Activated CD4-positive, alpha-beta T cell treated with anti-CD3 and anti-CD28 coated beads for 36 hours (primary cell): Measurements from ENCODE around the gene FHL2. TPM values are rescaled to one million over a fixed set of nuclear protein-coding genes. Genes with fewer than 3 reads are reported as not detected.
"Not testable (repeated sequence)": the region's sequence is repeated elsewhere in the genome, so short reads cannot be mapped to it uniquely, and the experiment has no call there.

ENCODE experiments used
- ATAC-seq: fragments of 200-7000 bp; cut with Tn5 transposase; one replicate; pipeline ENCODE4 v1.10.0; 2021; ENCODE audit warnings: mild to moderate bottlenecking, moderate library complexity
- CTCF ChIA-PET: fragments of 350-600 bp; sonication (Branson Sonifier 250); formaldehyde crosslinking; loops from one replicate; lab custom pipeline; 2021; ENCODE audit warnings: antibody characterized with exemption; lab: Charles Lee
- POLR2A ChIA-PET: fragments of 350-600 bp; sonication (Branson Sonifier 250); formaldehyde crosslinking; loops from one replicate; lab custom pipeline; 2021; ENCODE audit warnings: antibody characterized with exemption, inconsistent platforms; lab: Charles Lee
- DNase-seq: peaks from one replicate; pipeline ENCODE4 v3.0.0-alpha.2; 2020
- H3K27ac Mint-ChIP-seq: one replicate; pipeline ENCODE4 v1.8.0; 2021; ENCODE audit warnings: mixed read lengths
- H3K27me3 Mint-ChIP-seq: one replicate; pipeline ENCODE4 v1.8.0; 2021; ENCODE audit warnings: mixed read lengths
- H3K36me3 Mint-ChIP-seq: one replicate; pipeline ENCODE4 v1.8.0; 2021; ENCODE audit warnings: low read depth, mixed read lengths
- H3K4me1 Mint-ChIP-seq: one replicate; pipeline ENCODE4 v1.8.0; 2021; ENCODE audit warnings: mixed read lengths
- H3K4me3 Mint-ChIP-seq: one replicate; pipeline ENCODE4 v1.8.0; 2021; ENCODE audit warnings: mild to moderate bottlenecking, moderate library complexity, mixed read lengths
- H3K9me3 Mint-ChIP-seq: one replicate; pipeline ENCODE4 v1.8.0; 2021; ENCODE audit warnings: low read depth, mixed read lengths
- intact Hi-C, 2 experiments: fragments of 100-400 bp; cut with DNase I in 1 of 2; cut with micrococcal nuclease in 1 of 2; formaldehyde crosslinking; loops; one replicate each; pipeline versions ENCODE4 v1.14.2 to v1.15.1; 2022 to 2024; cut with DNase I, micrococcal nuclease
- total RNA-seq, 2 experiments: library from RNA; stranded (reverse); gene quantifications; one replicate each; pipeline ENCODE4 v1.2.3, GENCODE V29; 2021

Gene FHL2
- total RNA-seq, 2 experiments from 2014 or later, result 3.9 to 4.7 TPM

DNA sequence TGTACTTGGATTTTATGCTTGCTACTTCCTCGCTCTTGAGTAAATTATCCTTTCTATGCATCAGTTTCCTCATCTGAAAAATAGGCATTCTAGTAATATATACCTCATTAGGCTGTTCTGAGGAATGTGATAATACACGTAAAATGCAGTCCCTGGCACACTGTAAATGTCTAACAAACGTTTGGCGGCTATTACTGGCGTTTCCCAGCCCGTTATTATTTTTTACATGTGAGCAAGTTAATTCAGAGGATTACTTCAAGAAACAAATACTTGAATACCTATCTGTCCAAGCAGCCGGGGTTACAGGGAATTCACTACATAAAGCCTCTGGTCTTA lies 62.1 kb downstream of the FHL2 start:
- ChIA-PET POLR2A (no interaction called here), CTCF (interaction anchor here (3.8 kb wide), 1 partner anchor 8 kb away, joined by 14 read pairs; no protein-coding TSS in a partner anchor)
- Mint-ChIP-seq H3K36me3 (peaks cover 17% of the 10 kb centered on the region), H3K27me3 (no peaks in the 10 kb centered on the region), H3K27ac (peak overlapping the region; percentile 100), H3K4me3 (peak overlapping the region; percentile 91), H3K4me1 (peaks cover 27% of the 10 kb centered on the region), H3K9me3 (no peaks in the 10 kb centered on the region)
- DNase-seq, result no peak
- no peak for ATAC-seq
- intact Hi-C loops, result loop anchor here (1.0 to 10.0 kb wide), 7 partner anchors 7 to 858 kb away; partner anchors contain the start of genes TGFBRAP1 (in 2 of the 2), FHL2 (in 1 of the 2), MRPS9 (in 1 of the 2) and NCK2 (in 1 of the 2)

DNA sequence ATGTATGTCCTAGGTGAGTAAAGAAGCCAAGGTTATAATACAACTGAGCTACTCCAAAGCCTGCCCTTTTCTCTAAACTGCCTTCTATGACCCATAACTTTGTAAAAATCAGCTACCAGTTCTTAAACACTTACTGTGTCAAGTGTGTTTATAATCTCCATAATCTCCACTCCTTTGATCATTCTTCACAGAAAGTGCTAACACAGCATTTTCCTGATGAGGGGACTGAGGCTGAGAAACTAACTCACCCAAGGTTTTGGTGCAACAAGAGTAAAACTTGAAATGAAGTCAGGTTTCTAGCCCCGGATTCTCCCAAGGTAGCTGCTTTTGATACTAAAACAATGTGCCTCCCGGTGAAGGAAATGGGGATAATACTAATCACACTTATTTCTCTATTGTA lies 63.4 kb downstream of the FHL2 start:
- CTCF ChIA-PET, result interaction anchor here (0.9 to 1.4 kb wide), 2 partner anchors 9 to 13 kb away, joined by 3 read pairs; no protein-coding TSS in a partner anchor
- ATAC-seq (no peak), DNase-seq (no peak)
- peak overlapping the region; percentile 91 for H3K4me3 Mint-ChIP-seq
- no peaks in the 10 kb centered on the region for H3K9me3 Mint-ChIP-seq
- H3K4me1 Mint-ChIP-seq, result peaks cover 30% of the 10 kb centered on the region
- intact Hi-C loops, result loop anchor here (5.0 to 10.0 kb wide), 4 partner anchors 298 to 752 kb away; partner anchors contain the start of genes MRPS9 (in 1 of the 2) and NCK2 (in 1 of the 2)
- peak overlapping the region; percentile 31 for H3K27ac Mint-ChIP-seq
- H3K36me3 Mint-ChIP-seq, result peaks cover 10% of the 10 kb centered on the region
- POLR2A ChIA-PET, result interaction anchor here (0.8 kb wide), 1 partner anchor 14 kb away, joined by 3 read pairs; no protein-coding TSS in a partner anchor
- H3K27me3 Mint-ChIP-seq, result no peaks in the 10 kb centered on the region

DNA sequence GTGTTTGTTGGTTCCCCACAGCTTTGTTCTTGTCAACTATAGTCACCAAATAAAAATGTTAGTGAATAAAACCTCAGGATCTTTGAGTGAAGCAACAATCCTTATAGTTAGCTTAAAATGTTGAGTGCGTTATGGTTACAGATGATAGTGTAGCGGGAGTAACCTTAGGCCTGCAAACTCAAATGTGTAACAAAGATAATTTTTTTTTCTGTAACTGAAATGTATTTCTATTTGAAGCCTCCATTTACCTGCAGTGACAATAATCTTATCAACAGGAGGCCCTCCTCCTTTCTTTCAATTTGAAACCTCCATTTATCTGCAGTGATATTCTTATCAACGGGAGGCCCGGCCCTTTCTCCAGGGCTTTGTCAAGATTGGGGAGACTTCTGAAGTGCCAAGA lies 64.6 kb downstream of the FHL2 start:
- no peaks in the 10 kb centered on the region for H3K27me3 Mint-ChIP-seq
- ChIA-PET CTCF (no interaction called here), POLR2A (no interaction called here)
- H3K4me1 Mint-ChIP-seq, result peaks cover 30% of the 10 kb centered on the region
- H3K9me3 Mint-ChIP-seq, result no peaks in the 10 kb centered on the region
- peaks cover 6% of the 10 kb centered on the region for H3K36me3 Mint-ChIP-seq
- intact Hi-C loops, result loop anchor here (1.0 to 10.0 kb wide), 2 partner anchors 60 to 411 kb away; partner anchors contain the start of gene NCK2 (in 1 of the 2)
- ATAC-seq (no peak), DNase-seq (no peak)
- no peak overlapping the region for H3K4me3 Mint-ChIP-seq
- no peak overlapping the region for H3K27ac Mint-ChIP-seq

- peaks cover 35% of the 10 kb centered on the region for H3K4me1 Mint-ChIP-seq
- no peaks in the 10 kb centered on the region for H3K9me3 Mint-ChIP-seq
- intact Hi-C loops, result loop anchor here in 1 of 2 experiments (10.0 kb wide), 1 partner anchor 414 kb away; the partner anchor contains the start of gene NCK2
- H3K36me3 Mint-ChIP-seq, result peaks cover 11% of the 10 kb centered on the region
- H3K27me3 Mint-ChIP-seq, result no peaks in the 10 kb centered on the region
- DNase-seq (peak; percentile 36), ATAC-seq (peak; percentile 24)
- ChIA-PET POLR2A (no interaction called here), CTCF (interaction anchor here (1.9 kb wide), 1 partner anchor 8 kb away, joined by 6 read pairs; no protein-coding TSS in a partner anchor)
- H3K4me3 Mint-ChIP-seq, result peak overlapping the region; percentile 83
- peak overlapping the region; percentile 97 for H3K27ac Mint-ChIP-seq
These were observed 68.0 kb downstream of the FHL2 start for GRCh38 chr2:105330681-105331375.

- CTCF ChIA-PET, result interaction anchor here (1.9 kb wide), 1 partner anchor 7 kb away, joined by 6 read pairs; no protein-coding TSS in a partner anchor
- H3K36me3 Mint-ChIP-seq, result peaks cover 19% of the 10 kb centered on the region
- H3K27me3 Mint-ChIP-seq, result no peaks in the 10 kb centered on the region
- H3K4me3 Mint-ChIP-seq, result peak within 1 kb of the TSS; percentile 98
- intact Hi-C loops, result loop anchor here (1.0 to 10.0 kb wide), 2 partner anchors 7 to 415 kb away; partner anchors contain the start of genes C2orf49 (in 2 of the 2) and NCK2 (in 1 of the 2)
- peak within 1 kb of the TSS; percentile 97 for H3K27ac Mint-ChIP-seq
- H3K9me3 Mint-ChIP-seq, result no peaks in the 10 kb centered on the region
- H3K4me1 Mint-ChIP-seq, result peaks cover 38% of the 10 kb centered on the region
- POLR2A ChIA-PET, result no interaction called here
- peak; percentile 84 for ATAC-seq
- peak; percentile 71 for DNase-seq
These were observed 69.0 kb downstream of the FHL2 start, which contains the start of gene TGFBRAP1 for GRCh38 chr2:105329561-105330495. TGFBRAP1 (minus strand) TSS chr2:105329735; CDS start chr2:105308301, 21,434 bp downstream.

DNA sequence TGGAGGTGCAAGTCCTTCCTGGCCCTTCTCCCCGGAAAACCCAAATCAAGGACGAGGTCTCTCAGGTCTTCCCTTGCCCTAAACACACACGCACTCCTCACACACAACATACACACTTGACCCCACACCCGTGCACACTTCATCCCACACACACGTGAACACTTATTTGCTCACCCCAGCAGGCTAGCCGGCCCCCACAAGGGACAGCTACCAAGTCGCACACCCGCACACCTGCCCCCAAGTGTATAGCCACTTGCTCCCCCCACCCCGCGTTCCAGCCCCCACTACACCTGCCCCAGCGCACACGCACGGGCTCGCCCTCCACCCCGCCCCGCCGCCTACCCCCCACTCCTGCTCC lies 69.7 kb downstream of the FHL2 start:
- peak overlapping the region; percentile 96 for H3K27ac Mint-ChIP-seq
- peaks cover 20% of the 10 kb centered on the region for H3K36me3 Mint-ChIP-seq
- ChIA-PET POLR2A (no interaction called here), CTCF (interaction anchor here (0.8 to 1.9 kb wide), 2 partner anchors 9 to 14 kb away, joined by 3 to 14 read pairs; partner anchors contain the start of gene C2orf49)
- no peak for DNase-seq
- peak overlapping the region; percentile 98 for H3K4me3 Mint-ChIP-seq
- ATAC-seq, result peak; percentile 31
- peaks cover 44% of the 10 kb centered on the region for H3K4me1 Mint-ChIP-seq
- H3K27me3 Mint-ChIP-seq, result no peaks in the 10 kb centered on the region
- intact Hi-C loops, result loop anchor here (1.0 kb wide), 1 partner anchor 8 kb away; the partner anchor contains the start of gene C2orf49 (in 2 of the 2)
- no peaks in the 10 kb centered on the region for H3K9me3 Mint-ChIP-seq

DNA sequence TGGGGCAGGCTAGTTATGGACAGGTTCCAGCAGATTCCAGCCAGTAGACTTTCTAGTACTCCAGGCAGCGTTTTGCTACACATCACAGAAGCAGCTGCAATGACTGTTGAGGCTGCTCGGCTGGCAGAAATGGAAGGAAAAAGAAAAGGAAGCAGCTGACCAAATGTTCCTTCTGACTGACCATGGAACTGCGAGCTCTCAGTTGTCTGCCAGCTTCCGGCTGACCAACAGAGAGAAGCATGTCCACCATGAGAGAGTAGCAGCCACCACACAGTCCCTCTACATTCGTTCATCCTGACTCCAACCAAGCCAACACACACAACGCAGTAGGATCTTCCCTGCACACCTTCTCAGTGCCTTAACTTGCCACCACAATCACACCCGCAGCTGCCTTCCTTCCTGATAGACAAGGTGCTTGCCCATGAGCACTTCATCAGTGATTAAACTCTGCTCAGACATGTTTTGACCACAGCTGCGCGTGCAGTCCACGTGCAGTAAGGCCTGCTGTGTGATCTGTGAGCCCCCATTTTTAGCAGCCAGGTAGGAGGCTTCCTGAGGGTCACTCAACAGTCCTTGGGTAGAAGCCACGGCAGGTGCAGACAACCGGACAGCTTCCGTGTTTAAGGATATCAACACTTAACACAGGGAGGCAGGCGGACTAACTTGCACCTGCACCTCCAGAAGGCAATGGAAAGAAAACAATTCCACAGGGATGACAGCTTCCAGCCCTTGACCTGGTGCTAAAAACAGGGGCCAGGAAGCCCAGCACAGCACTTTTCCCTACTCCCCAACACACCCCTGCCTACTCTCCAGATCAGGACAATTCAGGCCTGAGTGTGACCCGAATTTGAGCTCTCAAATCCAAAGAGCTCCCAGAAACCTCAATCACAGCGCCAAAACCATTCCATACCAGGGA lies 70.3 kb downstream of the FHL2 start:
- no peaks in the 10 kb centered on the region for H3K9me3 Mint-ChIP-seq
- ATAC-seq (peak; percentile 40), DNase-seq (peak; percentile 62)
- no peaks in the 10 kb centered on the region for H3K27me3 Mint-ChIP-seq
- peak overlapping the region; percentile 96 for H3K27ac Mint-ChIP-seq
- peak overlapping the region; percentile 98 for H3K4me3 Mint-ChIP-seq
- H3K4me1 Mint-ChIP-seq, result peaks cover 51% of the 10 kb centered on the region
- peaks cover 18% of the 10 kb centered on the region for H3K36me3 Mint-ChIP-seq
- CTCF ChIA-PET, result interaction anchor here (0.8 to 1.9 kb wide), 2 partner anchors 10 to 13 kb away, joined by 3 to 14 read pairs; partner anchors contain the start of gene C2orf49
- intact Hi-C loops, result loop anchor here (1.0 kb wide), 1 partner anchor 9 kb away; the partner anchor contains the start of gene C2orf49 (in 2 of the 2)
- POLR2A ChIA-PET, result no interaction called here

DNA sequence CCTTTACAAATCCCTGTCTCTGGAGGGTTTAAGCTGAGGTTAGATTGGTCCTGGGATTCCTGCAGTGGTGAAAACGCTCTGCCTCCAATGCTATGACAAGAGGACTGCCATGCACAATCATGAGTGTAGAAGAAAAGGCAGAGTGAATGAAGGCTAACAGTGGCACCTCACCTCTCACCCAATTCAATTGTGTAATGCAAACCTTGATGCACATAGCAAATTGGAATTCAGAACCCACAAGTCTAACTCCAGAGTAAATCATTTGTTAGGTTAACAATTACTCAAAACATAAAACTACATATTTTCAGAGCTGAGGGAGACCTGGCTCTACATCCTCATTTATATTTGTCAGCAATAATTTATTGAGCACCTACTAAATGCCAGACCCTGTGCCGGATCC lies 71.2 kb downstream of the FHL2 start:
- no peak for ATAC-seq
- Mint-ChIP-seq H3K27ac (peak overlapping the region; percentile 96), H3K4me3 (peak overlapping the region; percentile 98), H3K4me1 (peaks cover 59% of the 10 kb centered on the region), H3K9me3 (no peaks in the 10 kb centered on the region), H3K36me3 (peaks cover 24% of the 10 kb centered on the region), H3K27me3 (no peaks in the 10 kb centered on the region)
- intact Hi-C loops, result no loop called here
- DNase-seq, result no peak
- ChIA-PET CTCF (interaction anchor here (1.9 kb wide), 1 partner anchor 11 kb away, joined by 14 read pairs; the partner anchor contains the start of gene C2orf49), POLR2A (no interaction called here)

GRCh38 chr2:105327271-105327670 lies 71.6 kb downstream of the FHL2 start:
- POLR2A ChIA-PET, ATAC-seq, intact Hi-C loops, H3K27ac Mint-ChIP-seq, H3K9me3 Mint-ChIP-seq, H3K27me3 Mint-ChIP-seq, DNase-seq: not testable (repeated sequence)
- Mint-ChIP-seq H3K4me1 (peaks cover 63% of the 10 kb centered on the region), H3K36me3 (peaks cover 24% of the 10 kb centered on the region), H3K4me3 (peak overlapping the region; percentile 98)
- CTCF ChIA-PET, result interaction anchor here (0.8 to 1.9 kb wide), 2 partner anchors 11 kb away, joined by 3 to 14 read pairs; partner anchors contain the start of gene C2orf49

DNA sequence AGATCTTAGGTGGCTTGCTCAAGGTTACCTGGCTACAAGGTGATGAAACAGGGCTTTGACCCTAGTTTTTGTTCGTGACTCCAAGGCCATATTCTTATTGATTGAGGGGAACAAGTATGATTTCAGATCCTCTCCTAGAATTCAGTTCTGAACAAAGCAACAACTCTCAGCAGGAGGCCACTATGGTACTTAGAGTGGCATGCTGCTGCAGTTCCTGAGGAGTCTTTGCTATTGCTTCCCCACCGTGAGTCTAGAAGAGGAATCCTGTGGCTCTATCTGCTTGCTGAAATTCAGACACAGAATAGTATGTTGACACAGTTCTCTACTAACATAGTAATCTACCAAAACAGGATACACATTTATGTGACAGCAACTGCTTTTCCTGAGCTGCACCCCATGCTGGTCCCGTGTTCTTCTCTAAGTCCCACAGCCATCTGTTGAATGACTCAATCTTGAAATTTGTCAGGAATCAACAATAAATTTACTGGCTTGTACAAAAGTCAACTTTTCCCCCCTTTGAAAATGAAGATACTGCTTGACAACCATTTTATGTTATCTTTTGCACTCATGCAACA lies 73.4 kb downstream of the FHL2 start:
- Mint-ChIP-seq H3K27ac (no peak overlapping the region), H3K4me3 (no peak overlapping the region), H3K9me3 (no peaks in the 10 kb centered on the region), H3K4me1 (peaks cover 61% of the 10 kb centered on the region), H3K36me3 (peaks cover 24% of the 10 kb centered on the region), H3K27me3 (no peaks in the 10 kb centered on the region)
- ChIA-PET POLR2A (no interaction called here), CTCF (no interaction called here)
- intact Hi-C loops, result no loop called here
- no peak for ATAC-seq
- no peak for DNase-seq
